ENCODE measurements around the gene PRKCD. TPM values are rescaled to one million over a fixed set of nuclear protein-coding genes. Genes with fewer than 3 reads are reported as not detected.

The PRKCD gene
- polyA plus RNA-seq, 1 experiment: 13.7 TPM

DNA sequence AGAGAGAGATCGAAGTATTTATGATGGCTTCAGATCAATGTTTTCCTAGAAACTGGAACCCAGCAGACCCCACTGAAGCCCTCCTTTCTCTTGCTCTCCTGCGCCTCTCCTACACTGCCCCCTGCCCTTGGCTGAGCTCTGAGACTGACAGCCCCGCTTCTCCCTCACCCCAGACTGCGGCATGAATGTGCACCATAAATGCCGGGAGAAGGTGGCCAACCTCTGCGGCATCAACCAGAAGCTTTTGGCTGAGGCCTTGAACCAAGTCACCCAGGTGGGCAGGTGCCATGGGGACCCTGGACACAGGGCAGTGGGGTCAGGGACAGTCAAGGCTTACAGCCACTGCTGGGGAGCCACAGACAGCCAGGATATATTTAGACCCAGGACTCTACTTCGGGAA, 23.7 kb downstream of the PRKCD start:
- CTCF ChIA-PET: interaction anchor here (1.5 kb wide), 1 partner anchor 70 kb away, joined by 5 read pairs; no protein-coding TSS in a partner anchor

GRCh38 chr3:53185761-53186465, 24.9 kb downstream of the PRKCD start:
- Histone ChIP-seq H3K27me3 (ENCODE audit: control insufficient read depth, insufficient read depth, low read length) (no peaks in the 10 kb centered on the region), H3K9me3 (ENCODE audit: control insufficient read depth, insufficient read depth, low read length) (no peaks in the 10 kb centered on the region), H3K27ac (ENCODE audit: low read depth, low read length) (no peak overlapping the region), H3K4me3 (ENCODE audit: low read depth, low read length) (no peak overlapping the region)
- DNase-seq (ENCODE audit: low read depth, low spot score): no peak
- CTCF ChIA-PET: interaction anchor here (1.5 kb wide), 1 partner anchor 72 kb away, joined by 5 read pairs; no protein-coding TSS in a partner anchor
- no peak for TF ChIP-seq CTCF (IDR thresholded peaks at IDR 0.05; ENCODE audit: low read depth, low read length)
- POLR2A ChIA-PET: no interaction called here

More for the DNA sequence above, 23.7 kb downstream of the PRKCD start:
- POLR2A ChIA-PET: no interaction called here
- Histone ChIP-seq H3K27ac (ENCODE audit: low read depth, low read length) (no peak overlapping the region), H3K9me3 (ENCODE audit: control insufficient read depth, insufficient read depth, low read length) (no peaks in the 10 kb centered on the region), H3K27me3 (ENCODE audit: control insufficient read depth, insufficient read depth, low read length) (no peaks in the 10 kb centered on the region), H3K4me3 (ENCODE audit: low read depth, low read length) (no peak overlapping the region)
- DNase-seq (ENCODE audit: low read depth, low spot score): no peak
- TF ChIP-seq CTCF (IDR thresholded peaks at IDR 0.05; ENCODE audit: low read depth, low read length): no peak

DNA sequence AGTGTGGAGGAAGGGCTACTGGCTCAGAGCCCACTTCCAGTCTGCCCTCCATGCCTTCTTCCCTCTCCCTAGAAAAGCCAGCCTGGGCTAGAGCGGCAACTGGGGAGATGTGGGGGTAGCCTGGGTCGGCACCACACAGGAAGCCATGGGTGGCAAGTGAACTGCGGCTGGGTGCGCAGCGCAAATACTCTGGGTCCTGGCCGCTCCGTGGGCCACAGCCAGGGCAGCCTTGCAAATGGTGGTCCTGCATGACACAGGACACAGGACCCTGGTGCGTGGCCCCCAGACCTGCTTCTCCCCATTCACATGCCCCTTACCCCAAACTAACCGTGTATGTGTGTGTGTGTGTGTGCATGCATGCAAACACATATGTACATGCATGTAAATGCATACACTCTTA, 25.7 kb downstream of the PRKCD start:
- Histone ChIP-seq H3K27ac (ENCODE audit: low read depth, low read length) (no peak overlapping the region), H3K4me3 (ENCODE audit: low read depth, low read length) (no peak overlapping the region), H3K27me3 (ENCODE audit: control insufficient read depth, insufficient read depth, low read length) (no peaks in the 10 kb centered on the region), H3K9me3 (ENCODE audit: control insufficient read depth, insufficient read depth, low read length) (no peaks in the 10 kb centered on the region)
- ChIA-PET POLR2A (interaction anchor here (1.0 kb wide), 1 partner anchor 17 kb away, joined by 3 read pairs; no protein-coding TSS in a partner anchor), CTCF (interaction anchor here (1.9 to 2.1 kb wide), 2 partner anchors 10 to 52 kb away, joined by 5 to 7 read pairs; no protein-coding TSS in a partner anchor)
- no peak for DNase-seq (ENCODE audit: low read depth, low spot score)
- TF ChIP-seq CTCF (IDR thresholded peaks at IDR 0.05; ENCODE audit: low read depth, low read length): no peak

DNA sequence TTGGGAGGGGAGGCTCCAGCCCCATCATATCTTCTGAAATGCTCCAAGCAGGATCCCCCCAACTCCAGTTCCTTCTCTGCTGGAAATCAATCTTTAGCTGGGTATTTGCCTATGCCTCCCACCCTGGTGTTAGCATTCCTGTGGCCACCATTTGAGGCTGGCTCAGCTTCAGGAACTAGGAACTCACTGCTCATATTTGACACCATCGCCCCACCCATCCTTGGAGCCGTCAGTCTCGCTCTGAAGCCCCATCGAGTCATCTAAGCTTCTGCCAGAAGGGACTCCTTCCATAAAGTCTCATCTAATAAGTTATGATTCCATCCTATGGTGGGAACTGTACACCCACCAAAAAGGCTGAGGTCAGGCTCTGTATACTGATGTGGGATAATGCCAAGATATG, 26.4 kb downstream of the PRKCD start:
- no peak for DNase-seq (ENCODE audit: low read depth, low spot score)
- H3K9me3 ChIP-seq (ENCODE audit: control insufficient read depth, insufficient read depth, low read length): no peaks in the 10 kb centered on the region
- TF ChIP-seq CTCF (IDR thresholded peaks at IDR 0.05; ENCODE audit: low read depth, low read length): no peak
- H3K27ac ChIP-seq (ENCODE audit: low read depth, low read length): no peak overlapping the region
- H3K4me3 ChIP-seq (ENCODE audit: low read depth, low read length): no peak overlapping the region
- no peaks in the 10 kb centered on the region for H3K27me3 ChIP-seq (ENCODE audit: control insufficient read depth, insufficient read depth, low read length)
- POLR2A ChIA-PET: interaction anchor here (1.0 kb wide), 1 partner anchor 18 kb away, joined by 3 read pairs; no protein-coding TSS in a partner anchor
- CTCF ChIA-PET: interaction anchor here (1.9 to 2.1 kb wide), 2 partner anchors 9 to 53 kb away, joined by 5 to 7 read pairs; no protein-coding TSS in a partner anchor

DNA sequence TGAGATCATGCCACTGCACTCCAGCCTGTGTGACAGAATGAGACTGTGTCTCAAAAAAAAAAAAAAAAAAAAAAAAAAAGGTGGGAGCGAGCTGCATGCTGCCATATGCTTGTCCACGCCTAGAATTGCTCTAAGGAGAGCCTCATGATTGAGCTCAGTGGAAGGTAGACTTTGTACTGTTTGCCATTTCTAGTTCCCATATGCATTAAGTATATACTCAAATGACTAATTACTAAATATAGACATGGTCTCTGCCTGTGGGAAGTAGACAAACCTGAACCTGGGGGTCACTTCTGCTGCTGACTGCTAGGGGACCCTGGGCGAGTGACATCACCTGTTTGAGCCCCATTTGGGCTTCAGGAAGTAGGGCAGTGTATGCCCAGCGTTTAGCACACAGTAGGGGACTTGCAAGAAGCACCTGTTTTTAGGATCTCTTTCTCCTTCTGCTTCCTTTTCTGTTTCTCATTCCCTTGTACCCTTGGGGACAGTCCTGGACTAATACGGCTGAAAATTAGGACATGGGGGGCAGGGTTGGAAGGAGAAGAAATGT, 27.2 kb downstream of the PRKCD start:
- ChIA-PET POLR2A (no interaction called here), CTCF (interaction anchor here (1.9 to 2.1 kb wide), 2 partner anchors 8 to 54 kb away, joined by 5 to 7 read pairs; no protein-coding TSS in a partner anchor)
- Histone ChIP-seq H3K27me3 (ENCODE audit: control insufficient read depth, insufficient read depth, low read length) (no peaks in the 10 kb centered on the region), H3K9me3 (ENCODE audit: control insufficient read depth, insufficient read depth, low read length) (no peaks in the 10 kb centered on the region), H3K4me3 (ENCODE audit: low read depth, low read length) (no peak overlapping the region), H3K27ac (ENCODE audit: low read depth, low read length) (no peak overlapping the region)
- TF ChIP-seq CTCF (IDR thresholded peaks at IDR 0.05; ENCODE audit: low read depth, low read length): no peak
- no peak for DNase-seq (ENCODE audit: low read depth, low spot score)

Measured in AG04450 (cell line).